IMR-90 (cell line): ENCODE measurements around the gene LINC01488. TPM values are rescaled to one million over a fixed set of nuclear protein-coding genes. Genes with fewer than 3 reads are reported as not detected.

ENCODE experiments used
- ATAC-seq: fragments of 200-7000 bp; cut with Tn5 transposase; 2 replicates; pipeline ENCODE4 v1.9.1; 2020; ENCODE audit warnings: low read depth, mild to moderate bottlenecking, moderate library complexity
- BruUV-seq: library from RNA; stranded (reverse); fragments of 400-500 nt; replicated peaks from 2 replicates; lab custom pipeline; 2021; lab: Mats Ljungman, UMichigan
- CTCF ChIA-PET: fragments of 300-600 bp; formaldehyde crosslinking; extraction: SDS; loops from one replicate; lab custom pipeline; 2021; ENCODE audit warnings: antibody characterized with exemption; lab: Yijun Ruan, JAX
- POLR2A ChIA-PET: fragments of 300-600 bp; sonication (Branson Sonifier 250); formaldehyde crosslinking; loops from one replicate; lab custom pipeline; 2022; ENCODE audit warnings: antibody characterized with exemption; ENCODE audit not compliant: unreplicated experiment; lab: Charles Lee
- DNase-seq: peaks from one replicate; pipeline ENCODE4 v3.0.0; 2013
- H2AFZ ChIP-seq: replicated peaks from 2 replicates; pipeline ENCODE3; 2013; ENCODE audit warnings: low read length, mild to moderate bottlenecking; ENCODE audit not compliant: poor library complexity
- H2AK5ac ChIP-seq: 2 replicates; pipeline ENCODE4 v1.6.1; 2013; ENCODE audit warnings: low read depth, low read length, inconsistent platforms
- H2AK9ac ChIP-seq: replicated peaks from 2 replicates; pipeline ENCODE3; 2013; ENCODE audit warnings: mild to moderate bottlenecking, low read depth, low read length, moderate library complexity; ENCODE audit not compliant: poor library complexity
- H2BK120ac ChIP-seq: 2 replicates; pipeline ENCODE4 v1.6.1; 2013; ENCODE audit warnings: low read depth, low read length, inconsistent platforms
- H2BK15ac ChIP-seq: 3 replicates; pipeline ENCODE4 v1.6.1; 2013; ENCODE audit warnings: low read depth, low read length, inconsistent platforms
- H2BK20ac ChIP-seq: 2 replicates; pipeline ENCODE4 v1.6.1; 2013; ENCODE audit warnings: low read depth, mild to moderate bottlenecking, inconsistent platforms, low read length, moderate library complexity
- H2BK5ac ChIP-seq: 2 replicates; pipeline ENCODE4 v1.6.1; 2013; ENCODE audit warnings: mild to moderate bottlenecking, low read depth, low read length, inconsistent platforms; ENCODE audit not compliant: poor library complexity, severe bottlenecking
- H3K14ac ChIP-seq: replicated peaks from 2 replicates; pipeline ENCODE4 v1.6.1; 2013; ENCODE audit warnings: low read depth, low read length, inconsistent platforms
- H3K18ac ChIP-seq: 2 replicates; pipeline ENCODE4 v1.6.1; 2013; ENCODE audit warnings: low read depth, low read length, control low read depth
- H3K23ac ChIP-seq: 2 replicates; pipeline ENCODE4 v1.6.1; 2013; ENCODE audit warnings: low read depth, low read length, inconsistent platforms
- H3K27ac ChIP-seq: 2 replicates; pipeline ENCODE4 v1.5.1; 2013; ENCODE audit warnings: mild to moderate bottlenecking, control low read depth, low read length; ENCODE audit not compliant: insufficient read depth
- H3K27me3 ChIP-seq: 2 replicates; pipeline ENCODE4 v1.6.1; 2013; ENCODE audit warnings: low read length; ENCODE audit not compliant: control insufficient read depth, insufficient read depth
- H3K36me3 ChIP-seq: 2 replicates; pipeline ENCODE4 v1.6.1; 2013; ENCODE audit warnings: low read length, mixed read lengths; ENCODE audit not compliant: control insufficient read depth, insufficient read depth
- H3K4ac ChIP-seq: 2 replicates; pipeline ENCODE4 v1.6.1; 2013; ENCODE audit warnings: low read depth, low read length, inconsistent platforms
- H3K4me1 ChIP-seq: 2 replicates; pipeline ENCODE4 v1.6.1; 2013; ENCODE audit warnings: low read length, mixed read lengths; ENCODE audit not compliant: control insufficient read depth, insufficient read depth
- H3K4me2 ChIP-seq: 2 replicates; pipeline ENCODE4 v1.6.1; 2013; ENCODE audit warnings: low read depth, mild to moderate bottlenecking, control low read depth, low read length, moderate library complexity
- H3K4me3 ChIP-seq: 2 replicates; pipeline ENCODE4 v1.5.1; 2013; ENCODE audit warnings: low read depth, mild to moderate bottlenecking, control low read depth, low read length, moderate library complexity; ENCODE audit not compliant: insufficient read depth
- H3K56ac ChIP-seq: 2 replicates; pipeline ENCODE4 v1.6.1; 2013; ENCODE audit warnings: low read length, inconsistent platforms; ENCODE audit not compliant: insufficient read depth; ENCODE audit errors: extremely low read depth
- H3K79me1 ChIP-seq, 2 experiments: 2 replicates each; pipeline ENCODE4 v1.6.1; 2013; ENCODE audit warnings: low read length in 2 of 2, inconsistent platforms in 1 of 2, low read depth in 1 of 2
- H3K9ac ChIP-seq: 2 replicates; pipeline ENCODE4 v1.6.1; 2013; ENCODE audit warnings: low read depth, low read length, control low read depth
- H3K9me1 ChIP-seq: 2 replicates; pipeline ENCODE4 v1.6.1; 2013; ENCODE audit warnings: low read length, inconsistent platforms; ENCODE audit not compliant: insufficient read depth
- H3K9me3 ChIP-seq: 2 replicates; pipeline ENCODE4 v1.6.1; 2013; ENCODE audit warnings: low read length; ENCODE audit not compliant: control insufficient read depth, insufficient read depth
- H4K20me1 ChIP-seq: 2 replicates; pipeline ENCODE4 v1.6.1; 2013; ENCODE audit warnings: low read length, inconsistent platforms; ENCODE audit not compliant: insufficient read depth
- H4K5ac ChIP-seq: 2 replicates; pipeline ENCODE4 v1.6.1; 2013; ENCODE audit warnings: mild to moderate bottlenecking, low read depth, low read length, control low read depth
- H4K8ac ChIP-seq, 2 experiments: 2 replicates each; pipeline ENCODE4 v1.6.1; 2013; ENCODE audit warnings: low read depth in 2 of 2, low read length in 2 of 2, control low read depth in 1 of 2, inconsistent platforms in 1 of 2
- H4K91ac ChIP-seq: 2 replicates; pipeline ENCODE4 v1.6.1; 2013; ENCODE audit warnings: low read depth, low read length, inconsistent platforms; ENCODE audit not compliant: insufficient read depth
- BHLHE40 ChIP-seq: fragments of 150-350 bp; IDR thresholded peaks from 2 replicates; pipeline ENCODE4 v1.6.1; 2016; ENCODE audit warnings: mild to moderate bottlenecking, low read depth, low read length
- CEBPB ChIP-seq: IDR thresholded peaks from 2 replicates; pipeline ENCODE4 v1.6.1; 2012; ENCODE audit warnings: low read depth, low read length, improper control_type of control experiment
- CHD1 ChIP-seq: IDR thresholded peaks from 2 replicates; pipeline ENCODE4 v1.6.1; 2012; ENCODE audit warnings: low read depth, low read length, improper control_type of control experiment
- FOS ChIP-seq: fragments of 150-350 bp; IDR thresholded peaks from 2 replicates; pipeline ENCODE4 v1.6.1; 2016; ENCODE audit warnings: low read depth, low read length
- MAFK ChIP-seq: IDR thresholded peaks from 2 replicates; pipeline ENCODE4 v1.6.1; 2012; ENCODE audit warnings: low read depth, low read length, improper control_type of control experiment
- MAZ ChIP-seq: IDR thresholded peaks from 2 replicates; pipeline ENCODE4 v1.6.1; 2012; ENCODE audit warnings: low read depth, mild to moderate bottlenecking, low read length, improper control_type of control experiment, moderate library complexity, borderline replicate concordance
- MXI1 ChIP-seq: IDR thresholded peaks from 2 replicates; pipeline ENCODE4 v1.6.1; 2012; ENCODE audit warnings: low read depth, mild to moderate bottlenecking, low read length, moderate library complexity, borderline replicate concordance
- POLR2A ChIP-seq: IDR thresholded peaks from 2 replicates; pipeline ENCODE4 v1.6.1; 2012; ENCODE audit warnings: mild to moderate bottlenecking, low read depth, low read length
- RCOR1 ChIP-seq: IDR thresholded peaks from 2 replicates; pipeline ENCODE4 v1.6.1; 2012; ENCODE audit warnings: mild to moderate bottlenecking, low read length, improper control_type of control experiment; ENCODE audit not compliant: insufficient replicate concordance
- RFX5 ChIP-seq: IDR thresholded peaks from 2 replicates; pipeline ENCODE4 v1.8.0; 2012; ENCODE audit warnings: low read depth, mild to moderate bottlenecking, low read length, moderate library complexity
- SMC3 ChIP-seq: fragments of 150-350 bp; IDR thresholded peaks from 2 replicates; pipeline ENCODE4 v1.6.1; 2016; ENCODE audit warnings: low read depth, mild to moderate bottlenecking, antibody characterized with exemption, low read length, moderate library complexity
- WGBS, 2 experiments: methylation state at CpG; one replicate each; pipeline versions ENCODE4 v1.1.5 to v1.1.7; 2013; ENCODE audit warnings: missing lambda C conversion rate in 2 of 2; ENCODE audit not compliant: insufficient read length in 1 of 2; ENCODE audit errors: extremely low coverage in 2 of 2; 5-methylcytosine and 5-hydroxymethylcytosine counted together
- dilution Hi-C: fragments of 300-500 bp; cut with HindIII; formaldehyde crosslinking; loops from one replicate; pipeline ENCODE4 v1.14.3; 2018; ENCODE audit warnings: low sequenced_read_pairs; ENCODE audit not compliant: unreplicated experiment
- in situ Hi-C: fragments of 300-500 bp; cut with MboI; formaldehyde crosslinking; loops from 3 replicates; pipeline ENCODE4 v1.14.3; 2019; ENCODE audit warnings: low sequenced_read_pairs, inconsistent platforms, mixed read lengths
- intact Hi-C: fragments of 100-400 bp; cut with micrococcal nuclease; formaldehyde crosslinking; loops from 2 replicates; pipeline ENCODE4 v1.10.0; 2022
- polyA plus RNA-seq, 3 experiments: library from polyadenylated mRNA; depleted of rRNA; stranded (reverse); fragments of >200 nt; gene quantifications; 2 replicates each; pipeline ENCODE4 v1.2.3, GENCODE V29; 2012; ENCODE audit warnings: low replicate concordance in 1 of 3
- total RNA-seq: library from RNA; depleted of rRNA; stranded (reverse); fragments of >200 nt; gene quantifications from 2 replicates; pipeline ENCODE4 v1.2.3, GENCODE V29; 2012
- TF ChIP-seq, protein P1 (sequence below): fragments of 150-350 bp; IDR thresholded peaks from 2 replicates; pipeline ENCODE4 v1.6.1; 2017; ENCODE audit warnings: mild to moderate bottlenecking, antibody characterized with exemption, low read length, low read depth
- TF ChIP-seq, protein P2 (sequence below): conservative IDR thresholded peaks from 2 replicates; pipeline ENCODE4 v1.5.1; 2012; ENCODE audit warnings: mild to moderate bottlenecking, low read depth, low read length, improper control_type of control experiment
- TF ChIP-seq, protein P3 (sequence below): fragments of 150-350 bp; IDR thresholded peaks from 2 replicates; pipeline ENCODE4 v1.6.1; 2016; ENCODE audit warnings: low read depth, mild to moderate bottlenecking, low read length, moderate library complexity, borderline replicate concordance

LINC01488 gene
- total and polyA plus RNA-seq, 2 of the 4 experiments (the other 2 are of a cell fraction): not detected

- H3K18ac ChIP-seq: no peak overlapping the region
- no peak overlapping the region for H3K14ac ChIP-seq
- dilution Hi-C loops (no loop called here), in situ Hi-C loops (no loop called here), intact Hi-C loops (no loop called here)
- BruUV-seq: no TSS peak
- no peak overlapping the region for H3K27ac ChIP-seq
- no peak overlapping the region for H2BK15ac ChIP-seq
- no peaks in the 10 kb centered on the region for H3K36me3 ChIP-seq
- H3K79me1 ChIP-seq: no peaks in the 10 kb centered on the region
- peaks cover 7% of the 10 kb centered on the region; the same call in 1 of the 2 replicates for H3K9me1 ChIP-seq
- H3K9me3 ChIP-seq: 0 out of 2 replicates have a peak, but pooled peaks cover 3% of the 10 kb centered on the region
- H2BK5ac ChIP-seq: no peak overlapping the region
- DNase-seq (no peak), ATAC-seq (no peak)
- H4K8ac ChIP-seq: no peak overlapping the region
- no peaks in the 10 kb centered on the region for H4K20me1 ChIP-seq
- H3K4me1 ChIP-seq: peaks cover 5% of the 10 kb centered on the region; the same call in 1 of the 2 replicates
- no peak overlapping the region for H4K91ac ChIP-seq
- no peak overlapping the region for H3K9ac ChIP-seq
- H3K4ac ChIP-seq: no peak overlapping the region
- ChIA-PET CTCF (no interaction called here), POLR2A (no interaction called here)
- no peak overlapping the region for H2BK120ac ChIP-seq
- no peak overlapping the region for H3K4me3 ChIP-seq
- no peak overlapping the region for H3K56ac ChIP-seq
- no peak overlapping the region for H2AFZ ChIP-seq
- H3K27me3 ChIP-seq: no peaks in the 10 kb centered on the region
- no peak overlapping the region for H2AK9ac ChIP-seq
- H3K4me2 ChIP-seq: no peak overlapping the region
- H2BK20ac ChIP-seq: no peak overlapping the region
- WGBS, 2 experiments: 88% methylated on average over 4 of the region's 12 CpGs; no CpG with 5 or more reads in 1 of the 2 experiments
- 0 out of 2 replicates have a peak overlapping the region, but pooled peaks have one; percentile 7 for H2AK5ac ChIP-seq
- no peak overlapping the region for H4K5ac ChIP-seq
- H3K23ac ChIP-seq: no peak overlapping the region
- TF ChIP-seq BHLHE40 (no peak), CEBPB (no peak), SMC3 (no peak), CHD1 (no peak), RCOR1 (no peak), MAZ (no peak), MAFK (no peak), RFX5 (no peak), POLR2A (no peak), FOS (no peak), MXI1 (no peak)
- TF ChIP-seq, protein P1, sequence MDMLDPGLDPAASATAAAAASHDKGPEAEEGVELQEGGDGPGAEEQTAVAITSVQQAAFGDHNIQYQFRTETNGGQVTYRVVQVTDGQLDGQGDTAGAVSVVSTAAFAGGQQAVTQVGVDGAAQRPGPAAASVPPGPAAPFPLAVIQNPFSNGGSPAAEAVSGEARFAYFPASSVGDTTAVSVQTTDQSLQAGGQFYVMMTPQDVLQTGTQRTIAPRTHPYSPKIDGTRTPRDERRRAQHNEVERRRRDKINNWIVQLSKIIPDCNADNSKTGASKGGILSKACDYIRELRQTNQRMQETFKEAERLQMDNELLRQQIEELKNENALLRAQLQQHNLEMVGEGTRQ: no peak
- TF ChIP-seq, protein P2, sequence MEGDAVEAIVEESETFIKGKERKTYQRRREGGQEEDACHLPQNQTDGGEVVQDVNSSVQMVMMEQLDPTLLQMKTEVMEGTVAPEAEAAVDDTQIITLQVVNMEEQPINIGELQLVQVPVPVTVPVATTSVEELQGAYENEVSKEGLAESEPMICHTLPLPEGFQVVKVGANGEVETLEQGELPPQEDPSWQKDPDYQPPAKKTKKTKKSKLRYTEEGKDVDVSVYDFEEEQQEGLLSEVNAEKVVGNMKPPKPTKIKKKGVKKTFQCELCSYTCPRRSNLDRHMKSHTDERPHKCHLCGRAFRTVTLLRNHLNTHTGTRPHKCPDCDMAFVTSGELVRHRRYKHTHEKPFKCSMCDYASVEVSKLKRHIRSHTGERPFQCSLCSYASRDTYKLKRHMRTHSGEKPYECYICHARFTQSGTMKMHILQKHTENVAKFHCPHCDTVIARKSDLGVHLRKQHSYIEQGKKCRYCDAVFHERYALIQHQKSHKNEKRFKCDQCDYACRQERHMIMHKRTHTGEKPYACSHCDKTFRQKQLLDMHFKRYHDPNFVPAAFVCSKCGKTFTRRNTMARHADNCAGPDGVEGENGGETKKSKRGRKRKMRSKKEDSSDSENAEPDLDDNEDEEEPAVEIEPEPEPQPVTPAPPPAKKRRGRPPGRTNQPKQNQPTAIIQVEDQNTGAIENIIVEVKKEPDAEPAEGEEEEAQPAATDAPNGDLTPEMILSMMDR: no peak
- TF ChIP-seq, protein P3, sequence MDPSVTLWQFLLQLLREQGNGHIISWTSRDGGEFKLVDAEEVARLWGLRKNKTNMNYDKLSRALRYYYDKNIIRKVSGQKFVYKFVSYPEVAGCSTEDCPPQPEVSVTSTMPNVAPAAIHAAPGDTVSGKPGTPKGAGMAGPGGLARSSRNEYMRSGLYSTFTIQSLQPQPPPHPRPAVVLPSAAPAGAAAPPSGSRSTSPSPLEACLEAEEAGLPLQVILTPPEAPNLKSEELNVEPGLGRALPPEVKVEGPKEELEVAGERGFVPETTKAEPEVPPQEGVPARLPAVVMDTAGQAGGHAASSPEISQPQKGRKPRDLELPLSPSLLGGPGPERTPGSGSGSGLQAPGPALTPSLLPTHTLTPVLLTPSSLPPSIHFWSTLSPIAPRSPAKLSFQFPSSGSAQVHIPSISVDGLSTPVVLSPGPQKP: no peak
Measured at GRCh38 chr11:69515271-69516245, 34.1 kb downstream of the LINC01488 start.
